Activated CD8-positive, alpha-beta memory T cell treated with anti-CD3 and anti-CD28 coated beads for 36 hours (primary cell): ENCODE data around the gene TMEM86B. TPM values are rescaled to one million over a fixed set of nuclear protein-coding genes. Genes with fewer than 3 reads are reported as not detected.
"Not testable (repeated sequence)": the region's sequence is repeated elsewhere in the genome, so short reads cannot be mapped to it uniquely, and the experiment has no call there.

ENCODE experiments used
- CTCF ChIA-PET: fragments of 350-600 bp; sonication (Branson Sonifier 250); formaldehyde crosslinking; loops from one replicate; lab custom pipeline; 2021; ENCODE audit warnings: antibody characterized with exemption; lab: Charles Lee
- POLR2A ChIA-PET: fragments of 350-600 bp; sonication (Branson Sonifier 250); formaldehyde crosslinking; loops from one replicate; lab custom pipeline; 2021; ENCODE audit warnings: antibody characterized with exemption; lab: Charles Lee
- total RNA-seq, 2 experiments: library from RNA; stranded (reverse); gene quantifications; one replicate each; pipeline ENCODE4 v1.2.3, GENCODE V29; 2021

Gene TMEM86B
- total RNA-seq, 2 experiments from 2014 or later = 6.5 to 7.6 TPM

DNA sequence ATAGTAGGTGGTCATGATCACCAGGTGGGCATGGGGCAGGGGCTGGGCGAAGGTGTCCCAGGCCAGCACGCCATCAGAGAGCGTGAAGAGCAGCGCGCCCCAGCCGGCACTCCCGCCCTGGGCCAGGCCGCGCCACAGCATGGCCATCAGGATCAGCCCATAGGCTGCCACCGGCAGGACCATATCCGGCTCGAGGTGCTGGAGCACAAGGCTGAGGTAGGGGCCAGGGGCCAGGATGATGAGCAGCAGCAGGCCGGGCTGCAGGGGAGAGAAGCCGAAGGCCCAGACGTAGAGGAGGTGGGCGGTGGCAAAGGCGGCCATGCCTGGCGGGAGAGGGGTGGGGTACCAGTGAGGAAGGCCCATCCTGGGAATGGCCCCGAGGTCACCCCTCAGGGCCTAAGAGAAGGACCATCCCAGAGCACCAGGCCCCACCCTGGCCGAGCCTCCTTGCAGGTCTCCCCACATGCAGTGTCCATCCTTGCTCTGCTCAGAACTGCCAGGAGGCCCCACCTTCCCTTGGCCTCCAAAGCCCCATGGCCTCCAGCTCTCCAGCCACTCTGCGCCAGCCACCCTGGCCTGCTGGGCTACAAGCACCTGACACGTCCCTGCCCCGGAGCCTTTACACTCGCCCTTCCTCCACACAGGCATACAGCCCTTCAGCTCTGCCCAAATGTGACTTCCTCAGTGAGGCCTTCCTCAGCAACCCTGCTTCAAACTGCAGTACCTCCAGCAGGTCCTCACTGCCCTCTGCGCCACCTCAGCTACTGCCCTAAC is 1.1 kb downstream of the TMEM86B start:
- CTCF ChIA-PET = no interaction called here
- POLR2A ChIA-PET = no interaction called here

DNA sequence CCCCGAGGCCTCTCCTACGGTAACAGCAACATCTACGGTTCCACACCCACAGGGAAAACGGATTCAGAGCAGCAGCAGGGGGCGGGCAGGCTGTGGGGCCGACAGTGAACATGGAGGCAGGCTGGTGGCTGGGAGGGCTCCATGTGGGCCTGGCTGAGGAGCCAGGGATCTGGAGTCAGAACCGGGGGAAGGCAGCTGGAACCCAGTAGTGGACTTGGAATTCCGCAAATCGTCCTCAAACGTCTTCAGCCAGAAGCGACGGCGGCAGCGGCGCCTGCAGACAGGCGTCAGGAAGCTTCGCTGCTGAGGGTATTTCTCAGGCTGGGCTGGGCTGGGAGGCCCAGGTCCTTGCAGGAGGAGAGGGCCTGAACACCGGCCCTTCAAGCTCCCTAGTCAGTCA is 1.8 kb downstream of the TMEM86B start:
- ChIA-PET POLR2A (no interaction called here), CTCF (no interaction called here)

DNA sequence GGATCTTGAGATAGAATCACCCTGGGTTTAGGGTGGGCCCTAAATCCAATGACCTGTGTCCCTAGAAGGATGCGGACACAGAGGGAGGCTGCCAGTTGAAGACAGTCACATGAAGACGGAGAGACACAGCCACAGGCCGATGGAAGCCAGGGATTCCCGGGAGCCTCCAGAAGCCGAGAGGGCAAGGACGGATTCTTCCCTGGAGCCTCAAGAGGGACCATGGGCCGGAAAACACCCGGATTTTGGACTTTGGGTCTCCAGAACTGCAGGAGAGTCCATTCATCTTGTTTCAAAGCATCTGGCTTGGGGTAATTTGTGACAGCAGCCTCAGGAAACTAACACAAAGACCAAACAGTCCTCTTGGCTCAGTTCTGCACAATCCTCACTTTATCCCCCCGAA is 2.3 kb downstream of the TMEM86B start:
- ChIA-PET POLR2A (no interaction called here), CTCF (no interaction called here)

DNA sequence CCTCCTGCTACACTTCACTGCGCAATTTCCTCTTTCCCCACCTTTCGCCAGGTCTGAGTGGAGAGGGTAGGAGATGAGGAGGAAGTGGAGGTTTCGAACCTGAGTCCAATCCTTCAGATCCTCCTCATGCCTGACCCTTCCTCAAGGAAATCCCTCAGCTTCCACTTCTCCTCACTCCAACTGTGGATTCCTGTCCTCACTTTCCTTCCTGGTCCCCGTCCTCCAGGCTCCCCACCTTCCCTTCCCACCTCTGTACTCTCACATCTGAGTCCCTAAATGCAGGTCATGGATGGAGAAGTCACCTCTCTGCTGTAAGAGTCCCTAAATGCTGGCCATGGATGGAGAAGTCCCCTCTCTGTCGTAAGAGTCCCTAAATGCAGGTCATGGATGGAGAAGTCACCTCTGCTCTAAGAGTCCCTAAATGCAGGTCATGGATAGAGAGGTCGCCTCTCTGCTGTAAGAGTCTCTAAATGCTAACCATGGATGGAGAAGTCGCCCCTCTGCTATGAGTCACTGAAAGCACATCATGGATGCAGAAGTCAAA is 3.1 kb downstream of the TMEM86B start:
- POLR2A ChIA-PET = no interaction called here
- CTCF ChIA-PET = no interaction called here

DNA sequence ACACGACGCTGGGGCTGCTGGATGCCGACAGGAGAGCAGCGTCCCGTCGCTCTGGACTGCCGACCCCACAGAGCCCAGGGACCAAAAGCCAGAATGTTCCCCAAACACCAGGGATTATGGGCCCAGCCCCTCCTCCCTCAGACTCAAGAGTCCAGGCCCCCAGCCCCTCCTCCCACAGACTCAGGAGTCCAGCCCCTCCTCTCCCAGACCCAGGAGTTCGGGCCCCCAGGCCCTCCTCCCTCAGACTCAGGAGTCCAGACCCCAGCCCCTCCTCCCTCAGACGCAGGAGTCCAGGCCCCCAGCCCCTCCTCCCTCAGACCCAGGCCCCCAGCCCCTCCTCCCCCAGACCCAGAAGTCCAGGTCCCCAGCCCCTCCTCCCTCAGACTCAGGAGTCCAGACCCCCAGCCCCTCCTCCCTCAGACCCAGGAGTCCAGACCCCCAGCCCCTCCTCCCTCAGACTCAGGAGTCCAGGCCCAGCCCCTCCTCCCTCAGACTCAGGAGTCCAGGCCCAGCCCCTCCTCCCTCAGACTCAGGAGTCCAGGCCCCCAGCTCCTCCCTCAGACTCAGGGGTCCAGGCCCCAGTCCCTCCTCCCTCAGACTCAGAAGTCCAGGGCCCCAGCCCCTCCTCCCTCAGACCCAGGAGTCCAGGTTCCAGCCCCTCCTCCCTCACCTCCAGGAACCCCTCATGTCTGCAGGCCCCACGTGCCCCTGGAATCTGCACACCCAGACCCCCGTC is 3.7 kb downstream of the TMEM86B start:
- POLR2A ChIA-PET, CTCF ChIA-PET: not testable (repeated sequence)

DNA sequence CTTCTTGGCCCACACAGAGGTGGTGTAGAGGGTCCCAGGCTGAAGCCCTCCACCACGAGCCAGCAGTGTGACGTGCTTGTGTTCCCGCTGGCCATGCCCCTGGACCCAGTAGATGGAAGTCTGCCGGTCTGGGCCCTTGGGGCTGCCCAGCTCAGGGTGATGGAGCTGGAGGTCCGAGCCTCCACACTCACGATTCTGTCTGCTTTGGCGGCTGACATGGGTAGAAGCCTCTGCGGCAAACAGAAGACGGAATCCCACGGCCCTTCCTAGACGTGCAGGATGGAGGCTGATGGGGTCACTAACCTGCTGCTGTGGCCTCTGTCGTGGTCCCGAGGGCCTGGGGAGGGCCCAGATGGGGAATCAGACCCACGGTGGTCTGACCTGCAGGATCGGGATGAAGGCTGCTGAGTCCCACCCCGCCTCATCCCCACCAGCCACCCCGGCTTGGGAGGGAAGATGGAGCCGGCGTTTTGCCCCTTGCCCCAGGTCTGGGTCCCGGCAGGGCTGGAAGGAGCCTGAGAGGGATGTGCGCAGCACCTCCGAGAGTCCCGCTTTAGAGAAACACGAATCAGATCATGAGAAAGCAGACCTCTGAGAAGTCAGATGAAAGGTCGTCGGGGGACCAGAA is 4.4 kb downstream of the TMEM86B start:
- ChIA-PET POLR2A (no interaction called here), CTCF (no interaction called here)

DNA sequence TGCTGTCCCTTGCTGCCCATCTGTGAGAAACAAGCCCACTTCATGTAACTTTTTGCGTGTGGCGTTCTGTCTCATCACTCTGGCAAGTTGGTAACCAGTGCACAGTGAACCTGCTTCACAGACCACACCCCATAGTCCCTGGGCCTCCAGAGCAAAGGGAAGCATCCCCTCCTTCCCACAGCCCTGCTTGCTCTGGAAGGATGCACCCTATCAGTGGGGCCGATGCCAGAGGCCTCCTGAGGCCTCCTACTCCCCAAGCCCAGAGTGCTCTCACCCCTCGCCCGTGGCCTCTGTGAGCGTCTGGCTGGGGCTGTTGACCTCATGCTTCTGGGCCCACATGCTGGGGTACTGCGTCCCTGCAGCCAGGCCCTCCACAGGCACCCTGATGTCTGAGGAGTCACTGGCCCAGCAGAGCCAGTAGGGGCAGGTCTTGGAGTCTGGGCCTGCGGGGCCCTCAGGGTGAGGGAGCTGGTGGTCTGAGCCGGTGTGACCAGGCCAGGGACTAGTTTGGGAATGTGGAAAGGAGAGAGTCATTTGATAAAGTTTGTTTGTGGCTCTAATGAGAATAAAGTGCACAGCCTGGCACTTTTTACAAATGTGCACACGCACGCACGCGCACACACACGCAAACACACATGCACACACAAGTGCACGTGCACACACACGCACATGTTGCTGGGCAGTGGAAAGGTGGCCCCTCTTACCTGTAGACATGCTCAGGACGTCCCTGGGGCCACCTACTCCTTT is 5.1 kb downstream of the TMEM86B start:
- CTCF ChIA-PET = no interaction called here
- POLR2A ChIA-PET = no interaction called here

DNA sequence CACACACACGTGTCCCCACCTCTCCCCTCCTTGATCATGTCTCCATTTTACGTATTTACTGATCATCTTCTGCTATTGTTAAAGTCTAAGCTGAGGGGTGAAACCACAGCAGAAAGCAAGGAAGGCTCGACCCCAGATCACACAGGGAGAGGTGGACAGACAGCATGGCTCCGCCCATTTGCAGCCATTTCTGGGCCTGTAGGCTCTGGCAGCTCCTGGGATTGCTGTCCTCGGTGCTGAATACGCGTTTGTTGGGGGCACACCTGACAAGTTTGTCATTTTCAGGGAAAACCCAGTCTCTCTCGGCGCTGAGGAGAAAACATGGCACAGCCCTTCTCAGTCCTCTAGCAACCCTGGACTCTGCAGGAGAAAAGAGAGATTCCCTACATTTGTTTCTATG is 8.0 kb downstream of the TMEM86B start:
- ChIA-PET CTCF (interaction anchor here (0.6 kb wide), 1 partner anchor 104 kb away, joined by 4 read pairs; no protein-coding TSS in a partner anchor), POLR2A (no interaction called here)

DNA sequence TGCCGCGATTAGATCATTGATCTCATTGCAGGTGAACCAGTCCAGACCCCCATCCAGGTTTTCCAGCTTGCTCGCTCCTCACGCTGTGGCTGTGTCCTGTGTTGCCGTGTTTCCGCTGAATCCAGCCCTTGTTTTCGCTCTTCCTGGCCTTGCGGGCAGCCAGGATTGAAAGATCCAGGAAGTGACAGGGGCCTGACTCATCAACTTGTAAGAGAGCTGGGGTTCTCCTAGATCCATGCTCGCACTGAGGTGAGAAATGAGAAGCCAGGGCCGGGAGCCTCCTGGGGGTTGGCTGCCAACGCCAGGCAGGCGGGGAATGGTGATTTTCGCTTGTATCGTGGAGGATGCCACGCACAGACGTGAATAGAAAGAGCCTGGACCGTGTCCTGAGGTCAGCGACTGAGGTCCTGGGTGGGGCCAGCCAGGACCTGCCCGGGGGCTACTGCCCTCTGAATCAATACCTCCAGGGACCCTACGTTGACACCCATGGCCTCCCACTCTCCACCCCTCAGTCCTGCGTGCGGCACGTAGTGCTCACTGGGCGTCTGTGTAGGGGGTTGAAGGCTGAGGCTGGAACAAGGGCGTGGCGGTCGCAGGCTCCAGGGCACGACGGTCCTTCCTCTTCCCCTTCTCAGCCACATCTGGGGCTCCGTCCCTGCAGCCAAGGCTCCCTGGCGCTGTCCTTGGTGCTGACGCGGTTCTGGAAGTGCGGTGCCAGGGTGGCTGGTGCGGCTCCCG is 11.9 kb downstream of the TMEM86B start:
- CTCF ChIA-PET = no interaction called here
- POLR2A ChIA-PET = no interaction called here

DNA sequence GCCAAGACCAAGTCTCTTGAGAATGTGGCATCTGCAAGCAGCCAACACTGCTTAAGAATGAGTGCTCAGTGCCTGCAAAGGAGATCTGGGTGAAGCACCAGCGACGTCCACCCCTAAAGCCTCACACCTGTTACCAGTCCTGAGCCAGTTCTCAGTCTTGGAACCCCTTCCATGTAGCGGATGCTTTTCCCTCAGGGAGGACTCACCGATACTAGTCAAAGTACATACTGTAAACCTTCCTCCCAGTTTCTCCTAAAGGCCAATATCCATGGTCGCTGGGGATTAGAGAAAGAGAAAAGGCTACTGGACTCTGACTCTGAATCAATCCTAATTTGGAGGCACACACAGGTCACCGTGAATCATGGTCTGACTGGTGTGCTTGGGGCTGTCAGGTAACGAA is 15.0 kb downstream of the TMEM86B start:
- CTCF ChIA-PET = no interaction called here
- POLR2A ChIA-PET = no interaction called here

DNA sequence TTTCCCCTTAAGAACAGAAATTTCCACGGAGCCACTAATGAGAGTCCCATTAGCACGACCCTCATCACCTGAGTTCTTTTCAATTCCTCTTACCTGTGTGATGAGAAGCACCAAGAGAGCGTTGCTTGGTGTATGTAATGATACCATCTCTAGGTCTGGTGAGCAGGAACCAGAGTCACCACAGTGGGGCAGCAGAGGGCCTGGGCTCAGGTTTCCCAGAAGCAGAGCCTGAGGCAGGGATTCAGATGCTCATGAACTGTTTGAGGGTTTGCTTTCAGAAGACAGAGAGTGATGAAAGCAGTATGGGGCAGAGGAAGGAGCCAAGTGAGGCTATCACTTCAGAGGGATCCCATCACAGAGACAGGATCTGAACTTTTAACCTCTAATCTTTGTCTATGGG is 16.1 kb downstream of the TMEM86B start:
- ChIA-PET CTCF (no interaction called here), POLR2A (no interaction called here)

DNA sequence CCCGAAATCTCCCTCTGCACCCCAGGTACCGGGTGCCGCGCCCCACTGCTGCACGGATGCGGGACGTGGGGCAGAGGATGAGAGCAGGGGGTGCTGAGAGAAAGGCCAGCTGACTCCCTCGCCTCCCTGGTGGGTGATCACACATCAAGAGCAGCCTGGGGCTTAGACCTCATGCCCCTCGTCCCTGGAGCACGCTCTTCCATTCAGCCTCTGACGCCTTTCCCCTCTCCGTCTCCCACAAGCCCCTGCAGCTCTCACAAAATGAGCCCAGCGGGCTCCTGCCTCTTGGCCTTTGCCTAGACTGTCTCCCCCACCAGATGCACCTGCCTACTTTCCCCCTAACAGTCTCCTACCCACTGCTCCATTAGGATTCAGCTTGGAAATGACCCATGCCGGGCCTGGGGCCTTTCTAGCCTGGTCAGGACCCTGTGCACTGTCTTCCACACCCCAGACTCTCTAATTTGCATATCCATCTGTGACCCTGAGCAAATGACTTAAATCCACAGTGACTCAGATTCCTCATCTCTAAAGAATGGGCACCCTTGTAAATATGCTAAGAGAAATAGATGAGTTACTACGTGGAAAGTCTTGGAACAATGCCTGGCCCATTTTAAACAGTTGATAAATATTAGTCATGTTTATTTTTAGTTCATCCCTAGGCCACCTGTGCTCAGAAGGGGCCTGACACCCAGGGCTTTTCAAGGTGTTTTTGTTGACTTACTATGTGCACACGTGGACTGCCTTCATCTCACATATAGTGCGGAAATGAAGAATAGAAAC is 18.7 kb downstream of the TMEM86B start:
- ChIA-PET CTCF (no interaction called here), POLR2A (interaction anchor here (0.6 kb wide), 1 partner anchor 240 kb away, joined by 4 read pairs; no protein-coding TSS in a partner anchor)

DNA sequence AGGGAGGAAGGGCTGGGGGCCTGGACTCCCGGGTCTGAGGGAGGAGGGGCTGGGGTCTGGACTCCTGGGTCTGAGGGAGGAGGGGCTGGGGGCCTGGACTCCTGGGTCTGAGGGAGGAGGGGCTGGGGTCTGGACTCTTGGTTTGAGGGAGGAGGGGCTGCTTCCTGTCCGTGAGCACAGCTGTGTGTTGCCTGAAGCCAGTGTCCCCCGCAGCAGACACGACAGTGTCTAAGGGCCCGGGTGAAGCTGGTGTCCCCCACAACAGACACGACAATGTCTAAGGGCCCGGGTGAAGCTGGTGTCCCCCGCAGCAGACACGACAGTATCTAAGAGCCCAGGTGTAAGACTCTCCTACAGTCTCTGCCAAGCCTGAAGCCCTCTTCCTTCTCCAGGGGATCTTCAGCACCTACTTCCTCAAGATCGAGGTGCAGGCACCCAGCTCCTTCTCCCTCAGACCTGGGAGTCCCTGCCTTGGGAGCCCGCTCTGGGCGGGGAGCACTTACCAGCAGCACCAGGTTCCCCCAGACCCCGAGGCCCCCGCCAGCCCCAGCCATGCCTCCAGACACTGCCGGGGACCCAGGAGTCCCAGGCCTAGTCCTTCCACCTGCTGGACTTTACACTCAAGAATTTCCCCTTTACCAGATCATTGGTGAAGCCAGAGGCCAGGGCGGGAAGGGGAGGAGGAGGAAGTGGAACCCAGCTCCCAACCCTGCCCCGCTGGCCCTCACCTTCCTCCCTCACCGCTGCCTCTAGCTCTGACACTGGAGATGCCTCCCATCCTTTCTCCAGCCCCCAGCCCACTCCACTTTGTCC is 19.5 kb downstream of the TMEM86B start, which contains the start of gene PTPRH:
TSS of gene PTPRH (minus strand) at position 622 of the 813 bp plus-strand sequence. CDS start at position 554, 68 bp downstream.
- ChIA-PET POLR2A (no interaction called here), CTCF (interaction anchor here (0.6 kb wide), 1 partner anchor 68 kb away, joined by 3 read pairs; no protein-coding TSS in a partner anchor)

DNA sequence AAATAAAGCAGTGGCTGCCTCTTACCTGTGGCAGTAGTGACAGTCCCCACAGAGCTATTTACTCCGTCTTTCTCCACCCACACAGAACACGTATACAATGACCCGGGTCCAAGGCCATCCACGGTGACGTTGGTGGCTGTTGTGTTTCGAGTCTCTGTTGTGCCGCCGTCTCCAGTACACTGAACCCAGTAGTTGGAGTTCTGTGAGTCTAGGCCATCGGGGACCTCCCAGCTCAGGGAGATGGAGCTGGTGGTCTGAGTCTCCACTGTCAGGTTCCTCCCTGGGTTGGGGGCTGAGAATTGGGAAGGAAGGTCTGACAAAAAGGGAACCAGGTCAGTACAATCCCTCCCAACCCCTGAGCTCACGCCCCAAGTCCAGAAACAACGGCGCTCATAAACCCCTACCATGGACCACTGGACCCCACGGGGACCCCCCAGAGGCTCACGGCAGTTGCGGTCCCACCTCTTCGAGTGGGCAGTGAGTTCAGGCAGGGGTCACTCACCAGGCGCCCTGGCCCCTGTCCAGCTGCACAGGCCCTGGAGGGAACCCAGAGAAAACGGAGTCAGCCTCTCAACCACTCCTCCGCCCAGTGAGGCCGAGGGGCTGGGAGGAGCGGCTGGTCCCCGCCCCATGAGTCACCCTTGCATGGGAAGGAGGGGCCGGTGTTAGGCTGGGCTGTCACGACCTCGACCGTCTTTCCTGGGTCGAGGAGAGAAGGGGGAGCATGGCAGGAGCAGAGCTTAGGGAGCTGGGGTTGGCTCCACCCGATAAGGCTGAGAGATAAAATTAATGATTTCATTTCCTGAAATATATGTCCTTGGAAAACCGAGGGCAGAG is 21.7 kb downstream of the TMEM86B start:
- POLR2A ChIA-PET = no interaction called here
- CTCF ChIA-PET = no interaction called here

DNA sequence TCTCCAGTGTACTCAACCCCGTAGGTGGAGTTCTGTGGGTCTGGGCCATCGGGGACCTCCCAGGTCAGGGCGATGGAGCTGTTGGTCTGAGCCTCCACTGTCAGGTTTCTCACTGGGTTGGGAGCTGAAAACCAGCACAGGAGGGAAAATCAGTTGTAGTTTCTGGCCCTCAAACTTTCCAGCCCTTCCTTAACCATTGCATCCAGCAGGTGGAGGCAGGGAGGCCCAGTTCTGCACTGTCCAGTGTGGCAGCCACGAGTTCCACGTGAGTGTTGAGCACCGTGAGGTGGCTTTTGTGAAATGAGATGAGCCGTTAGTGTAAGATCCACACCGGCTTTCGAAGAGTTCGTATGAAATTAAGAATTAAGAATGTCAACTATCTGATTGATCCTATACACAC is 26.4 kb downstream of the TMEM86B start:
- POLR2A ChIA-PET, CTCF ChIA-PET: not testable (repeated sequence)

DNA sequence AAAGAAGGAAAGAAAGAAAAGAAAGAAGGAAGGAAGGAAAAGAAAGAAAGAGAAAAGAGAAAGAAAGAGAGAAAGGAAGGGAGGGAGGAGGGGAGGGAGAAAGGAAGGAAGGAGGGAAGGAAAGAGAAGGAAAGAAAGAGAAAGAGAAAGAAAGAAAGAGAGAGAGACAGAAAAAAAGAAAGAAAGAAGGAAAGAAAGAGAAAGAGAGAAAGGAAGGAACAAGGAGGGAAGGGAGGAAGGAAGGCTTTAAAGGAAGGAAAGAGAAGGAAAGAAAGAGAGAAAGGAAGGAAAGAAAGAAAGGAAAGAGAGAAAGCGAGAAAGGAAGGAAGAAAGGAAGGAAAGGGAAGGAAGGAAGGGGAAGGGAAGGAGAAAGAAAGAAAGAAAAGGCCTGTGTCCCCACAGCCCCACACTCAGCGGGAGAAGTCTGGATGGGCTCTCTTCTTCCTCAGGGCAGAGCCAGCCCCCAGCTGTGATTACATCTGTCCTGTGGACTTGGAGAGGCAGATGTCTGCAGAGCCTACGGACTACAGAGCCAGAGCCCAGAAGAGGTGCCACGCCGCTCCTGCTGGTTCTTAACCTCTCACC is 28.9 kb downstream of the TMEM86B start:
- ChIA-PET POLR2A (no interaction called here), CTCF (no interaction called here)
